Brain microvascular endothelial cell (primary cell): ENCODE data around the gene ADARB2.
"Not testable (repeated sequence)": the region's sequence is repeated elsewhere in the genome, so short reads cannot be mapped to it uniquely, and the experiment has no call there.

Experiments used
- DNase-seq: peaks from one replicate; pipeline ENCODE4 v3.0.0-alpha.2; 2020
- H3K27ac ChIP-seq: fragments of 250-450 bp; sonication (Bioruptor Pico); 2 replicates; pipeline ENCODE4 v1.5.1; 2020; ENCODE audit warnings: mild to moderate bottlenecking, moderate library complexity
- H3K27me3 ChIP-seq: fragments of 250-450 bp; sonication (Bioruptor Pico); replicated peaks from 2 replicates; pipeline ENCODE4 v1.5.1; 2020; ENCODE audit warnings: mild to moderate bottlenecking
- H3K36me3 ChIP-seq: fragments of 250-450 bp; sonication (Bioruptor Pico); replicated peaks from 2 replicates; pipeline ENCODE4 v1.5.1; 2020; ENCODE audit warnings: mild to moderate bottlenecking
- H3K4me3 ChIP-seq: 2 replicates; pipeline ENCODE4 v1.5.1; 2011; ENCODE audit warnings: low read depth, mild to moderate bottlenecking, control low read depth, low read length, moderate library complexity
- in situ Hi-C: cut with HindIII; loops from 2 replicates; pipeline ENCODE4 v1.10.0; 2017; ENCODE audit warnings: low sequenced_read_pairs, low pct_ligation_motif_present
- TF ChIP-seq, protein P1 (sequence below): IDR thresholded peaks from 2 replicates; pipeline ENCODE4 v1.5.1; 2011; ENCODE audit warnings: low read depth, mild to moderate bottlenecking, moderate library complexity, low read length, control low read depth, inconsistent platforms; ENCODE audit errors: missing control alignments

ADARB2 gene

DNA sequence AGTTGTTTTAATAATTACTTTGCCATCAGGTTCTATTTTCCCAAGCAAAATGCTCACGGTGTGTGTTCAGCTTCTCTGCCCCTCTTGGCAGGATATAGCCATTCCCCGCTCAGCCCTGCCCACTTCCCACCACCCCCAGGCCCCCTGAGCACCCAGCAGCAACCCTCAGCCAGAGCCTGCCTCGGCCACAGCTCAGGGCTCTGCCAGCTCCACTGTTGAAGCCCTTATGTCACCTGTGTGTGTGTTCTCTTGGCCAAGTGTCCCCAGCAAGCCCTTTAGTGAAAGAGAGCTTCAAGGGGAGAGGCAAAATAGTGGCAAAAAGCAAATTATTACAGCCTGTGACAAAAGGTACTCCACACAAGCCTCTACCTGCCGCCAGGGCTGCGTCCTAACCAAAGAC is 275.3 kb downstream of the ADARB2 start:
- Histone ChIP-seq H3K4me3 (no peak overlapping the region), H3K36me3 (no peaks in the 10 kb centered on the region), H3K27me3 (no peaks in the 10 kb centered on the region), H3K27ac (no peak overlapping the region)
- TF ChIP-seq, protein P1, sequence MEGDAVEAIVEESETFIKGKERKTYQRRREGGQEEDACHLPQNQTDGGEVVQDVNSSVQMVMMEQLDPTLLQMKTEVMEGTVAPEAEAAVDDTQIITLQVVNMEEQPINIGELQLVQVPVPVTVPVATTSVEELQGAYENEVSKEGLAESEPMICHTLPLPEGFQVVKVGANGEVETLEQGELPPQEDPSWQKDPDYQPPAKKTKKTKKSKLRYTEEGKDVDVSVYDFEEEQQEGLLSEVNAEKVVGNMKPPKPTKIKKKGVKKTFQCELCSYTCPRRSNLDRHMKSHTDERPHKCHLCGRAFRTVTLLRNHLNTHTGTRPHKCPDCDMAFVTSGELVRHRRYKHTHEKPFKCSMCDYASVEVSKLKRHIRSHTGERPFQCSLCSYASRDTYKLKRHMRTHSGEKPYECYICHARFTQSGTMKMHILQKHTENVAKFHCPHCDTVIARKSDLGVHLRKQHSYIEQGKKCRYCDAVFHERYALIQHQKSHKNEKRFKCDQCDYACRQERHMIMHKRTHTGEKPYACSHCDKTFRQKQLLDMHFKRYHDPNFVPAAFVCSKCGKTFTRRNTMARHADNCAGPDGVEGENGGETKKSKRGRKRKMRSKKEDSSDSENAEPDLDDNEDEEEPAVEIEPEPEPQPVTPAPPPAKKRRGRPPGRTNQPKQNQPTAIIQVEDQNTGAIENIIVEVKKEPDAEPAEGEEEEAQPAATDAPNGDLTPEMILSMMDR: no peak
- DNase-seq: no peak
- in situ Hi-C loops: no loop called here

DNA sequence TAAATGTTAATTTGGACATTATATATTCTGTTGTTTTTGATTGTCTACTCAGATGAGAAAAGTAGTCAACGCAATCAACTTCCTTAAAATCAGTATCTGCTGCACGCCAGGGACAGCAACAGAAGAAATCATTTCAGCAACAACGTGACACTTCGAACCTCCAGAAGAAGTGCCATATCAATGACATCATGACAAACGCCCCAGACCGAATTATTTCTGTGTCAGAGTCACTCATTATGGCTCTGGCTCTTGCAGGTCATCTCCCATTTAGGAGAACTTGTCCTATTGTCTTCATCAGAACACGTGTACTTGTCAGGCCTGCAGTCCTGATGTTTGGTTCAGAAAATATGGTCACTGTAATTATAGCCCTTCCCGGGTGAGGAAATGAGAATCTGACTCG is 276.3 kb downstream of the ADARB2 start:
- DNase-seq: no peak
- Histone ChIP-seq H3K27me3 (no peaks in the 10 kb centered on the region), H3K36me3 (no peaks in the 10 kb centered on the region), H3K27ac (no peak overlapping the region), H3K4me3 (no peak overlapping the region)
- in situ Hi-C loops: no loop called here
- TF ChIP-seq, protein P1: no peak

GRCh38 chr10:1459664-1460063 is 277.7 kb downstream of the ADARB2 start:
- in situ Hi-C loops, DNase-seq, H3K27ac ChIP-seq, H3K27me3 ChIP-seq, H3K36me3 ChIP-seq, H3K4me3 ChIP-seq: not testable (repeated sequence)

GRCh38 chr10:1454951-1455350 is 282.4 kb downstream of the ADARB2 start:
- in situ Hi-C loops: no loop called here
- TF ChIP-seq, protein P1: no peak
- no peak overlapping the region for H3K4me3 ChIP-seq
- H3K27me3 ChIP-seq: no peaks in the 10 kb centered on the region
- H3K36me3 ChIP-seq: no peaks in the 10 kb centered on the region
- H3K27ac ChIP-seq: no peak overlapping the region
- DNase-seq: no peak

GRCh38 chr10:1454428-1454827 is 282.9 kb downstream of the ADARB2 start:
- DNase-seq: no peak
- no peaks in the 10 kb centered on the region for H3K36me3 ChIP-seq
- TF ChIP-seq, protein P1: no peak
- in situ Hi-C loops: no loop called here
- H3K27me3 ChIP-seq: no peaks in the 10 kb centered on the region
- H3K4me3 ChIP-seq: no peak overlapping the region
- no peak overlapping the region for H3K27ac ChIP-seq

GRCh38 chr10:1452777-1453176 is 284.5 kb downstream of the ADARB2 start:
- H3K4me3 ChIP-seq: no peak overlapping the region
- DNase-seq: no peak
- TF ChIP-seq, protein P1: no peak
- in situ Hi-C loops: no loop called here
- no peaks in the 10 kb centered on the region for H3K27me3 ChIP-seq
- no peaks in the 10 kb centered on the region for H3K36me3 ChIP-seq
- no peak overlapping the region for H3K27ac ChIP-seq

GRCh38 chr10:1451941-1452340 is 285.4 kb downstream of the ADARB2 start:
- in situ Hi-C loops: no loop called here
- Histone ChIP-seq H3K27ac (no peak overlapping the region), H3K36me3 (no peaks in the 10 kb centered on the region), H3K4me3 (no peak overlapping the region), H3K27me3 (no peaks in the 10 kb centered on the region)
- TF ChIP-seq, protein P1: no peak
- DNase-seq: no peak
